ENCODE results near the gene ZNF850. TPM values are rescaled to one million over a fixed set of nuclear protein-coding genes. Genes with fewer than 3 reads are reported as not detected.

ZNF850 gene
- total and polyA plus RNA-seq, 9 of the 15 experiments (the other 6 are each of a cell fraction or from before 2014, with no cell fraction given): 1.2 to 13.0 (median 5.9) TPM

- TF ChIP-seq ETV1 (tag; conservative IDR thresholded peaks at IDR 0.05; ENCODE audit: low read depth) (no peak), DMBX1 (CRISPR knock-in tag; IDR thresholded peaks at IDR 0.05; ENCODE audit: borderline replicate concordance) (no peak), SRSF7 (optimal IDR thresholded peaks at IDR 0.05; ENCODE audit: low read depth, low read length) (no peak)
Measured at GRCh38 chr19:36807029-36807428, 34.4 kb upstream of the ZNF850 start (continued).

DNA sequence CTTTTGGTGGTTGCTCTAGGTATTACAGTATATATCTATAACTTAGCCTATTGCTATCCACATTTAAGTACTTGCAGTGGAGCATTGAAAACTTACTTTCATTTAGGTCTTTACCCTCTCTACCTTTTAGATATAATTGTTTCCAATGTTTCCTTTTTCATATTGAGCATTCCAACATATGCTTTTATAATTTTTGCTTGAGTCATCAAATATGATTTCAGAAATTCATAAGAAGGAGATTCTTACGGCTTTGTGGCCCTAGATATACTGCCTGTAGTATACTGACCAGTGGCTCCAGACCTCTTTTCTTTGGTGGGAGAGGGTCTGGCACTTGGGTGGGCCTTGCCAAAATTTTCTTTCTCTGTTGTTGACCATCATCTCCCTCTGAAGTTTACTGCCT, 32.8 kb upstream of the ZNF850 start:
- Histone ChIP-seq H3K9me3 (replicated peaks; ENCODE audit: control insufficient read depth, insufficient read depth, low read depth, low read length) (no peaks in the 10 kb centered on the region), H4K20me1 (replicated peaks; ENCODE audit: control insufficient read depth, insufficient read depth, low read length) (no peaks in the 10 kb centered on the region), H3K27ac (ENCODE audit: extremely low read depth, low read depth, low read length) (no peak overlapping the region), H3K4me2 (ENCODE audit: insufficient read depth, low read length) (no peak overlapping the region), H3K4me1 (replicated peaks in 1 of 2; ENCODE audit: control insufficient read depth in 2 of 2, insufficient read depth in 2 of 2, low read length in 2 of 2) (no peaks in the 10 kb centered on the region), H3K36me3 (ENCODE audit: control insufficient read depth, insufficient read depth, low read length) (no peaks in the 10 kb centered on the region), H2AFZ (ENCODE audit: low read depth, low read length) (no peak overlapping the region), H3K4me3 (no peak overlapping the region), H3K27me3 (ENCODE audit: control insufficient read depth in 2 of 2, insufficient read depth in 2 of 2, low read length in 2 of 2) (no peaks in the 10 kb centered on the region), H3K79me2 (ENCODE audit: control insufficient read depth, insufficient read depth, low read length) (no peaks in the 10 kb centered on the region), H3K9me1 (ENCODE audit: control insufficient read depth, insufficient read depth, low read length) (no peaks in the 10 kb centered on the region), H3K9ac (ENCODE audit: insufficient read depth in 1 of 2, low read depth in 2 of 2, low read length in 2 of 2) (no peak overlapping the region)
- BruUV-seq (replicated peaks): no TSS peak
- in situ Hi-C loops (cut with MboI): no loop called here
- peak; percentile 51; the same call in 1 of the 2 replicates for TF ChIP-seq MAFF (IDR thresholded peaks at IDR 0.05; ENCODE audit: low read length)
- TF ChIP-seq RAD51 (IDR thresholded peaks at IDR 0.05; ENCODE audit: borderline replicate concordance, low read depth): no peak
- peak; percentile 54; the same call in 1 of the 2 replicates for TF ChIP-seq MAFK (IDR thresholded peaks at IDR 0.05; ENCODE audit: low read length)
- TF ChIP-seq ZNF316 (IDR thresholded peaks at IDR 0.05): peak; percentile 32
- ChIA-PET POLR2A (no interaction called here), CTCF (ENCODE audit: low intra/inter-chr PET ratio) (no interaction called here)
- WGBS (ENCODE audit: insufficient coverage, low coverage, missing lambda C conversion rate): 0% methylated on average over 1 of the region's 1 CpG
- ATAC-seq (no peak), FAIRE-seq (no peak), DNase-seq (ENCODE audit: extremely low read depth in 1 of 4, low spot score in 3 of 4) (no peak)
- intact Hi-C loops (cut with micrococcal nuclease): no loop called here

All from K562 (cell line).